ENCODE results near the gene SPATA3. TPM values are rescaled to one million over a fixed set of nuclear protein-coding genes. Genes with fewer than 3 reads are reported as not detected.

Gene SPATA3
- total RNA-seq, 1 donor from 2014 or later, result not detected

GRCh38 chr2:230982528-230982927 is 13.4 kb upstream of the SPATA3 start:
- peaks cover 3% of the 10 kb centered on the region for H3K27me3 ChIP-seq (ENCODE audit: insufficient read depth, low read length)
- no peak overlapping the region for H2AFZ ChIP-seq (ENCODE audit: low read depth, low read length)
- DNase-seq (ENCODE audit: low read depth), result no peak
- H3K27ac Mint-ChIP-seq (ENCODE audit: unreplicated experiment), result no peak overlapping the region
- no peaks in the 10 kb centered on the region for H4K20me1 ChIP-seq (ENCODE audit: insufficient read depth, low read length)
- no peak overlapping the region for H3K4me3 Mint-ChIP-seq (ENCODE audit: unreplicated experiment)
- no peaks in the 10 kb centered on the region for H3K9me3 ChIP-seq (ENCODE audit: insufficient read depth, low read depth, low read length)
- H3K4me2 ChIP-seq (ENCODE audit: low read length), result no peak overlapping the region
- H3K4me1 ChIP-seq (ENCODE audit: insufficient read depth, low read length), result peaks cover 4% of the 10 kb centered on the region
- peaks cover 13% of the 10 kb centered on the region for H3K4me1 Mint-ChIP-seq (ENCODE audit: low read depth, unreplicated experiment)
- no peaks in the 10 kb centered on the region for H3K79me2 ChIP-seq (ENCODE audit: insufficient read depth, low read length)
- peaks cover 14% of the 10 kb centered on the region for H3K27me3 Mint-ChIP-seq (ENCODE audit: low read depth, unreplicated experiment)
- H3K4me3 ChIP-seq (ENCODE audit: insufficient read depth, low read depth, low read length), result no peak overlapping the region
- FAIRE-seq, result no peak
- no peak for TF ChIP-seq CTCF (IDR thresholded peaks at IDR 0.05; ENCODE audit: insufficient read depth, low read depth, low read length)
- no peak for TF ChIP-seq EZH2 (IDR thresholded peaks at IDR 0.05; ENCODE audit: insufficient read depth, low read length)
- no peaks in the 10 kb centered on the region for H3K36me3 Mint-ChIP-seq (ENCODE audit: low read depth, unreplicated experiment)
- no peaks in the 10 kb centered on the region for H3K9me3 Mint-ChIP-seq (ENCODE audit: unreplicated experiment)
- H3K27ac ChIP-seq (ENCODE audit: low read depth, low read length), result no peak overlapping the region
- no peak overlapping the region for H3K9ac ChIP-seq (ENCODE audit: low read length)
- no peaks in the 10 kb centered on the region for H3K36me3 ChIP-seq (ENCODE audit: insufficient read depth, low read length)

GRCh38 chr2:230983566-230983965 is 12.4 kb upstream of the SPATA3 start:
- Histone ChIP-seq H3K27ac (ENCODE audit: low read depth, low read length) (no peak overlapping the region), H3K9ac (ENCODE audit: low read length) (no peak overlapping the region), H3K9me3 (ENCODE audit: insufficient read depth, low read depth, low read length) (no peaks in the 10 kb centered on the region), H3K4me3 (ENCODE audit: insufficient read depth, low read depth, low read length) (no peak overlapping the region), H3K4me1 (ENCODE audit: insufficient read depth, low read length) (peaks cover 4% of the 10 kb centered on the region), H2AFZ (ENCODE audit: low read depth, low read length) (no peak overlapping the region), H3K27me3 (ENCODE audit: insufficient read depth, low read length) (peaks cover 3% of the 10 kb centered on the region), H3K36me3 (ENCODE audit: insufficient read depth, low read length) (no peaks in the 10 kb centered on the region), H3K79me2 (ENCODE audit: insufficient read depth, low read length) (no peaks in the 10 kb centered on the region), H4K20me1 (ENCODE audit: insufficient read depth, low read length) (no peaks in the 10 kb centered on the region), H3K4me2 (ENCODE audit: low read length) (no peak overlapping the region)
- DNase-seq (ENCODE audit: low read depth), result no peak
- no peak overlapping the region for H3K4me3 Mint-ChIP-seq (ENCODE audit: unreplicated experiment)
- peaks cover 13% of the 10 kb centered on the region for H3K4me1 Mint-ChIP-seq (ENCODE audit: low read depth, unreplicated experiment)
- H3K27ac Mint-ChIP-seq (ENCODE audit: unreplicated experiment), result no peak overlapping the region
- peaks cover 20% of the 10 kb centered on the region for H3K27me3 Mint-ChIP-seq (ENCODE audit: low read depth, unreplicated experiment)
- H3K36me3 Mint-ChIP-seq (ENCODE audit: low read depth, unreplicated experiment), result no peaks in the 10 kb centered on the region
- no peak for FAIRE-seq
- no peaks in the 10 kb centered on the region for H3K9me3 Mint-ChIP-seq (ENCODE audit: unreplicated experiment)
- TF ChIP-seq CTCF (IDR thresholded peaks at IDR 0.05; ENCODE audit: insufficient read depth, low read depth, low read length) (no peak), EZH2 (IDR thresholded peaks at IDR 0.05; ENCODE audit: insufficient read depth, low read length) (no peak)

GRCh38 chr2:230984393-230985220 is 11.3 kb upstream of the SPATA3 start:
- H3K27me3 Mint-ChIP-seq (ENCODE audit: low read depth, unreplicated experiment), result peaks cover 22% of the 10 kb centered on the region
- H3K9ac ChIP-seq (ENCODE audit: low read length), result no peak overlapping the region
- H3K27ac Mint-ChIP-seq (ENCODE audit: unreplicated experiment), result no peak overlapping the region
- no peaks in the 10 kb centered on the region for H3K9me3 ChIP-seq (ENCODE audit: insufficient read depth, low read depth, low read length)
- no peak overlapping the region for H3K4me2 ChIP-seq (ENCODE audit: low read length)
- H2AFZ ChIP-seq (ENCODE audit: low read depth, low read length), result no peak overlapping the region
- H4K20me1 ChIP-seq (ENCODE audit: insufficient read depth, low read length), result no peaks in the 10 kb centered on the region
- FAIRE-seq (no peak), DNase-seq (ENCODE audit: low read depth) (no peak)
- no peaks in the 10 kb centered on the region for H3K36me3 Mint-ChIP-seq (ENCODE audit: low read depth, unreplicated experiment)
- H3K27ac ChIP-seq (ENCODE audit: low read depth, low read length), result no peak overlapping the region
- H3K79me2 ChIP-seq (ENCODE audit: insufficient read depth, low read length), result no peaks in the 10 kb centered on the region
- H3K4me1 ChIP-seq (ENCODE audit: insufficient read depth, low read length), result peaks cover 4% of the 10 kb centered on the region
- peaks cover 13% of the 10 kb centered on the region for H3K4me1 Mint-ChIP-seq (ENCODE audit: low read depth, unreplicated experiment)
- TF ChIP-seq EZH2 (IDR thresholded peaks at IDR 0.05; ENCODE audit: insufficient read depth, low read length) (no peak), CTCF (IDR thresholded peaks at IDR 0.05; ENCODE audit: insufficient read depth, low read depth, low read length) (no peak)
- no peaks in the 10 kb centered on the region for H3K9me3 Mint-ChIP-seq (ENCODE audit: unreplicated experiment)
- H3K36me3 ChIP-seq (ENCODE audit: insufficient read depth, low read length), result no peaks in the 10 kb centered on the region
- no peak overlapping the region for H3K4me3 ChIP-seq (ENCODE audit: insufficient read depth, low read depth, low read length)
- H3K27me3 ChIP-seq (ENCODE audit: insufficient read depth, low read length), result peaks cover 3% of the 10 kb centered on the region
- no peak overlapping the region for H3K4me3 Mint-ChIP-seq (ENCODE audit: unreplicated experiment)

Measured in astrocyte (in vitro differentiated cells and primary cell).